GM23338 (cell line): Measurements from ENCODE around the gene IRF2BP2.

Experiments
- CREB1 ChIP-seq: fragments of 250-450 bp; sonication (Bioruptor Pico); IDR thresholded peaks from 2 replicates; pipeline ENCODE4 v1.5.0; 2020; ENCODE audit warnings: low read depth, mild to moderate bottlenecking, moderate library complexity
- CTCF ChIP-seq, 2 experiments: fragments of 200-600 bp in 1 of 2; sonication (generic) in 1 of 2; conservative IDR thresholded peaks; 2 replicates each; pipeline versions ENCODE4 v1.5.1 to v1.6.1; 2016 to 2017; ENCODE audit warnings: antibody characterized with exemption in 2 of 2, low read depth in 2 of 2, mild to moderate bottlenecking in 2 of 2, moderate library complexity in 1 of 2
- ETS1 ChIP-seq: IDR thresholded peaks from 2 replicates; pipeline ENCODE4 v1.6.1; 2016; ENCODE audit warnings: antibody characterized with exemption
- EZH2 ChIP-seq: fragments of 200-600 bp; sonication (generic); IDR thresholded peaks from one replicate; pipeline ENCODE4 v1.8.0; 2017; ENCODE audit warnings: antibody characterized with exemption, mild to moderate bottlenecking, low read depth; ENCODE audit not compliant: unreplicated experiment
- EZH2phosphoT487 ChIP-seq: fragments of 200-600 bp; sonication (generic); IDR thresholded peaks from one replicate; pipeline ENCODE4 v1.8.1; 2018; ENCODE audit warnings: antibody characterized with exemption; ENCODE audit not compliant: unreplicated experiment
- JUNB ChIP-seq: IDR thresholded peaks from one replicate; pipeline ENCODE4 v1.6.1; 2016; ENCODE audit warnings: antibody characterized with exemption; ENCODE audit not compliant: unreplicated experiment
- NANOG ChIP-seq: IDR thresholded peaks from 2 replicates; pipeline ENCODE4 v1.6.1; 2016; ENCODE audit warnings: antibody characterized with exemption, borderline replicate concordance
- POLR2AphosphoS5 ChIP-seq: IDR thresholded peaks from 2 replicates; pipeline ENCODE4 v1.6.1; 2016; ENCODE audit warnings: antibody characterized with exemption, low read depth
- REST ChIP-seq: IDR thresholded peaks from one replicate; pipeline ENCODE4 v1.6.1; 2018; ENCODE audit warnings: antibody characterized with exemption; ENCODE audit not compliant: unreplicated experiment
- ZNF114 ChIP-seq: fragments of 250-450 bp; sonication (Bioruptor Pico); IDR thresholded peaks from 2 replicates; pipeline ENCODE4 v1.5.0; 2020; ENCODE audit warnings: mild to moderate bottlenecking, moderate library complexity
- ZNF331 ChIP-seq: fragments of 250-450 bp; sonication (Bioruptor Pico); IDR thresholded peaks from 2 replicates; pipeline ENCODE4 v1.5.0; 2020; ENCODE audit warnings: low read depth, mild to moderate bottlenecking, moderate library complexity

GRCh38 chr1:234624724-234625117 lies 14.7 kb upstream of the IRF2BP2 start:
- TF ChIP-seq POLR2AphosphoS5, result no peak
- TF ChIP-seq CTCF (conservative IDR thresholded peaks at IDR 0.05; ENCODE audit: low read depth in 2 of 2), result no peak
- TF ChIP-seq REST, result no peak
- TF ChIP-seq EZH2phosphoT487, result no peak
- TF ChIP-seq CREB1 (CRISPR knock-in tag), result no peak
- no peak for TF ChIP-seq EZH2
- no peak for TF ChIP-seq ETS1
- no peak for TF ChIP-seq JUNB
- TF ChIP-seq NANOG, result no peak
- no peak for TF ChIP-seq ZNF114
- TF ChIP-seq ZNF331, result no peak
